ENCODE data around the gene STIMATE. TPM values are rescaled to one million over a fixed set of nuclear protein-coding genes. Genes with fewer than 3 reads are reported as not detected.

Gene STIMATE
- total and polyA plus RNA-seq, 10 of the 15 experiments (the other 5 are each of a cell fraction or from before 2014, with no cell fraction given), result 0.24 to 24.1 (median 15.4) TPM

DNA sequence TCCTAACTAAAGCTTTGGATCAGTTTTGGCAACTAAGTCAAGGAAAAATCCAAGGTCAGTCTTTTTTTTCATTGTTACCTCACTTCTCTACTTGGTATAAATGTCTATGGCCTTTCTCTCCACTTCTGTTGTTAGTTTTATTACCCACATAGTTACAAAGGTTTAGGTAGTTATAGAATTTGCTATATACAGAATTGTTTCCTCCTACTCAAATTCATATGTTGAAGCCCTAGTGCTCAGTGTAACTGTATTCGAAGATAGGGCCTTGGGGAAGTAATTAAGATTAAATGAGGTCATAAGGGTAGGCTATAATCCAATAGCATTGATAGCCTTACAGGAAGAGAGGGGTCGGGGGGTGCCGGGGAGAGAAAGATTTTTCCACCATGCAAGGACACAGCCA, 19.7 kb upstream of the STIMATE start (continued):
- TF ChIP-seq NRF1 (conservative IDR thresholded peaks at IDR 0.05; ENCODE audit: low read depth, low read length), result no peak
- TF ChIP-seq RAD21 (IDR thresholded peaks at IDR 0.05; ENCODE audit: insufficient read depth, low read depth, low read length), result no peak
- no peak for TF ChIP-seq NFYB (IDR thresholded peaks at IDR 0.05; ENCODE audit: insufficient read depth, low read depth, low read length)
- no peak for TF ChIP-seq YBX1 (IDR thresholded peaks at IDR 0.05)
- no peak for TF ChIP-seq ZBED1 (IDR thresholded peaks at IDR 0.05; ENCODE audit: borderline replicate concordance)

GRCh38 chr3:52915294-52915693, 17.9 kb upstream of the STIMATE start:
- no peak for DNase-seq (ENCODE audit: low read depth, low spot score)
- 95% methylated on average over 6 of the region's 6 CpGs for WGBS (ENCODE audit: insufficient coverage, insufficient replicate concordance, low lambda C conversion rate, missing lambda C conversion rate)
- H2AFZ ChIP-seq (ENCODE audit: control insufficient read depth, low read depth, low read length), result no peak overlapping the region
- no TSS peak for BruUV-seq (replicated peaks)
- intact Hi-C loops (cut with micrococcal nuclease; ENCODE audit: unreplicated experiment) (no loop called here), in situ Hi-C loops (cut with MboI) (no loop called here)
- H3K27ac ChIP-seq (ENCODE audit: control insufficient read depth, insufficient read depth), result no peak overlapping the region
- no peak for ATAC-seq
- ChIA-PET SMC1A (ENCODE audit: uncharacterized antibody, unreplicated experiment) (interaction anchor here (1.0 to 1.3 kb wide), 2 partner anchors 12 to 20 kb away, joined by 3 to 5 read pairs; no protein-coding TSS in a partner anchor), POLR2A (no interaction called here), CTCF (no interaction called here), RAD21 (ENCODE audit: unreplicated experiment) (no interaction called here)
- H3K9ac ChIP-seq (ENCODE audit: control insufficient read depth, insufficient read depth, low read length), result no peak overlapping the region
- H3K36me3 ChIP-seq (ENCODE audit: control insufficient read depth in 2 of 2, insufficient read depth in 2 of 2, low read length in 1 of 2), result peaks cover 0 to 15% of the 10 kb centered on the region in 2 experiments; a peak in 3 of 4 replicates
- H3K4me2 ChIP-seq (ENCODE audit: control insufficient read depth, insufficient read depth), result no peak overlapping the region
- FAIRE-seq, result no peak
- no peak overlapping the region for H3K4me3 ChIP-seq
- H3K9me3 ChIP-seq (replicated peaks; ENCODE audit: control insufficient read depth, insufficient read depth, low read length), result no peaks in the 10 kb centered on the region
- no peaks in the 10 kb centered on the region for H3K27me3 ChIP-seq (replicated peaks in 1 of 2; ENCODE audit: control insufficient read depth in 2 of 2, insufficient read depth in 2 of 2, low read length in 1 of 2)
- no peaks in the 10 kb centered on the region for H3K79me2 ChIP-seq (ENCODE audit: control insufficient read depth, insufficient read depth, low read length)
- no peaks in the 10 kb centered on the region for H3K4me1 ChIP-seq (ENCODE audit: control insufficient read depth, insufficient read depth, low read length)
- TF ChIP-seq CHD4 (IDR thresholded peaks at IDR 0.05) (no peak), SUZ12 (IDR thresholded peaks at IDR 0.05; ENCODE audit: unreplicated experiment) (no peak), TCF3 (IDR thresholded peaks at IDR 0.05; ENCODE audit: borderline replicate concordance, insufficient read depth, low read depth, low read length) (no peak), CEBPB (IDR thresholded peaks at IDR 0.05; ENCODE audit: borderline replicate concordance in 1 of 2, low read depth in 2 of 2, low read length in 2 of 2) (no peak), ZNF24 (IDR thresholded peaks at IDR 0.05) (no peak), STAT3 (IDR thresholded peaks at IDR 0.05; ENCODE audit: low read depth, low read length) (no peak), BACH1 (IDR thresholded peaks at IDR 0.05; ENCODE audit: borderline replicate concordance) (no peak), NFYB (IDR thresholded peaks at IDR 0.05; ENCODE audit: insufficient read depth, low read depth, low read length) (no peak), ZNF207 (IDR thresholded peaks at IDR 0.05; ENCODE audit: borderline replicate concordance) (no peak), SKIL (IDR thresholded peaks at IDR 0.05; ENCODE audit: low read depth, poor library complexity, severe bottlenecking) (no peak), CREB1 (IDR thresholded peaks at IDR 0.05; ENCODE audit: low read depth) (no peak), SIN3A (IDR thresholded peaks at IDR 0.05; ENCODE audit: low read depth, low read length) (no peak), IKZF1 (conservative IDR thresholded peaks at IDR 0.05) (no peak), NR2F1 (conservative IDR thresholded peaks at IDR 0.05) (no peak), FOXM1 (IDR thresholded peaks at IDR 0.05; ENCODE audit: low read depth, low read length) (no peak), SMARCA5 (IDR thresholded peaks at IDR 0.05) (no peak), ASH2L (IDR thresholded peaks at IDR 0.05; ENCODE audit: borderline replicate concordance, low read depth) (no peak), WRNIP1 (IDR thresholded peaks at IDR 0.05; ENCODE audit: borderline replicate concordance, low read depth, low read length) (no peak)
- H4K20me1 ChIP-seq (ENCODE audit: control insufficient read depth, insufficient read depth), result no peaks in the 10 kb centered on the region

Measured in GM12878 (cell line).